OCI-LY7 (cell line): Measurements from ENCODE around the gene SH3RF1. TPM values are rescaled to one million over a fixed set of nuclear protein-coding genes. Genes with fewer than 3 reads are reported as not detected.

Source experiments
- BruUV-seq: library from RNA; stranded (reverse); fragments of 400-500 nt; replicated peaks from 2 replicates; lab custom pipeline; 2021; lab: Mats Ljungman, UMichigan
- CTCF ChIA-PET: fragments of 300-600 bp; sonication (Branson Sonifier 250); formaldehyde crosslinking; loops from one replicate; lab custom pipeline; 2022; ENCODE audit warnings: antibody characterized with exemption; ENCODE audit not compliant: unreplicated experiment; lab: Charles Lee
- POLR2A ChIA-PET: fragments of 300-600 bp; sonication (Branson Sonifier 250); formaldehyde crosslinking; loops from one replicate; lab custom pipeline; 2022; ENCODE audit warnings: antibody characterized with exemption; lab: Charles Lee
- DNase-seq: peaks from one replicate; pipeline ENCODE4 v3.0.0-alpha.2; 2015; ENCODE audit warnings: low spot score
- H2AFZ ChIP-seq: fragments of 200-600 bp; sonication (generic), shearing (Covaris generic); 2 replicates; pipeline ENCODE4 v1.6.1; 2014; ENCODE audit warnings: mild to moderate bottlenecking, antibody characterized with exemption, low read length, moderate library complexity
- H3K27ac ChIP-seq: fragments of 200-600 bp; sonication (generic); 2 replicates; pipeline ENCODE4 v1.5.1; 2014; ENCODE audit warnings: mixed run types, low read depth, mild to moderate bottlenecking, moderate library complexity, low read length, inconsistent platforms; ENCODE audit not compliant: poor library complexity, severe bottlenecking
- H3K36me3 ChIP-seq: fragments of 200-600 bp; sonication (generic); 2 replicates; pipeline ENCODE4 v1.6.1; 2014; ENCODE audit warnings: mild to moderate bottlenecking, antibody characterized with exemption, low read length, moderate library complexity, mixed read lengths; ENCODE audit not compliant: insufficient read depth
- H3K4me1 ChIP-seq: fragments of 200-600 bp; sonication (generic); 2 replicates; pipeline ENCODE4 v1.5.1; 2014; ENCODE audit warnings: mild to moderate bottlenecking, low read length; ENCODE audit not compliant: insufficient read depth, poor library complexity, severe bottlenecking
- H3K4me2 ChIP-seq: fragments of 200-600 bp; sonication (generic); 2 replicates; pipeline ENCODE4 v1.6.1; 2014; ENCODE audit warnings: mild to moderate bottlenecking, low read length
- H3K4me3 ChIP-seq: fragments of 200-600 bp; sonication (generic); 2 replicates; pipeline ENCODE4 v1.5.1; 2014; ENCODE audit warnings: mild to moderate bottlenecking, low read depth, low read length; ENCODE audit not compliant: poor library complexity, severe bottlenecking
- H3K79me2 ChIP-seq: fragments of 200-600 bp; sonication (generic); 2 replicates; pipeline ENCODE4 v1.6.1; 2016; ENCODE audit warnings: low read depth, mild to moderate bottlenecking, low read length, moderate library complexity, mixed read lengths; ENCODE audit not compliant: insufficient read depth
- H3K9me2 ChIP-seq: fragments of 200-600 bp; sonication (generic); 2 replicates; pipeline ENCODE4 v1.6.1; 2016; ENCODE audit warnings: mild to moderate bottlenecking, low read length, mixed read lengths; ENCODE audit not compliant: insufficient read depth
- H3K9me3 ChIP-seq: fragments of 200-600 bp; sonication (generic); 2 replicates; pipeline ENCODE4 v1.6.1; 2014; ENCODE audit warnings: mild to moderate bottlenecking, mixed run types, low read length, mixed read lengths
- H4K20me1 ChIP-seq: fragments of 200-600 bp; sonication (generic); 2 replicates; pipeline ENCODE4 v1.6.1; 2014; ENCODE audit warnings: mild to moderate bottlenecking, antibody characterized with exemption, low read length, moderate library complexity, mixed read lengths; ENCODE audit not compliant: insufficient read depth
- EZH2phosphoT487 ChIP-seq: fragments of 200-600 bp; sonication (generic); IDR thresholded peaks from 2 replicates; pipeline ENCODE4 v1.6.1; 2018; ENCODE audit warnings: low read depth, borderline replicate concordance, mild to moderate bottlenecking, mixed run types, antibody characterized with exemption, low read length, moderate library complexity, mixed read lengths
- intact Hi-C: fragments of 100-400 bp; cut with micrococcal nuclease; formaldehyde crosslinking; loops from one replicate; pipeline ENCODE4 v1.10.0; 2022; ENCODE audit not compliant: unreplicated experiment
- total RNA-seq, 2 experiments: library from RNA; depleted of rRNA in 1 of 2; stranded (reverse); fragments of >200 nt in 1 of 2; shearing (Covaris generic) in 1 of 2; gene quantifications; 2 replicates each; pipeline ENCODE4 v1.2.3, GENCODE V29; 2014 to 2022
- TF ChIP-seq, protein P1 (sequence below): fragments of 200-600 bp; sonication (generic); conservative IDR thresholded peaks from 2 replicates; pipeline ENCODE4 v1.5.1; 2014; ENCODE audit warnings: mild to moderate bottlenecking, antibody characterized with exemption, low read length, moderate library complexity, mixed read lengths

The SH3RF1 gene
- total RNA-seq, 2 experiments from 2014 or later, result not detected

DNA sequence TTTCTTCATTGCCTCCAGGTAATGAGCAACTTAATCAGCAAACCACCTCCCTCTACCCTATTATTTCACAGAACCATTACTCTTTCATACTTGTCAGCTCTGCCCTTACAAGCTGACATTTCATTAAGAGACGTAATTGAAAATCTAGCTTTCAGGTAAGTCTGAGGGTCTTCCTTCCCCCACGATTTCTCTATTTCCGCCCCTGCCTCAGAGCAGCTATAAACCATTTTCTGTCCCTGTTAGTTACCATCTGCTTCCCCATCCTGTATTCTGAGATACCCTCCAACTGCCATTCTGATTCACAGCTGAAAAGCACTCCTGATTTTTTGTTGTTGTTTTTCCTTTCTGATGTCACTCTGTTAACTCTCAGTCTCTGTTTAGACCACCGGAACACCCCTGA lies 37.1 kb downstream of the SH3RF1 start:
- Histone ChIP-seq H3K79me2 (no peaks in the 10 kb centered on the region), H2AFZ (no peak overlapping the region), H3K4me3 (no peak overlapping the region), H3K9me3 (no peaks in the 10 kb centered on the region), H3K9me2 (no peaks in the 10 kb centered on the region), H3K36me3 (no peaks in the 10 kb centered on the region), H3K4me1 (no peaks in the 10 kb centered on the region), H3K4me2 (no peak overlapping the region), H3K27ac (no peak overlapping the region), H4K20me1 (no peaks in the 10 kb centered on the region)
- ChIA-PET POLR2A (interaction anchor here (0.7 kb wide), 1 partner anchor 456 kb away, joined by 3 read pairs; no protein-coding TSS in a partner anchor), CTCF (no interaction called here)
- no TSS peak for BruUV-seq
- intact Hi-C loops, result no loop called here
- no peak for DNase-seq
- no peak for TF ChIP-seq EZH2phosphoT487
- TF ChIP-seq, protein P1, sequence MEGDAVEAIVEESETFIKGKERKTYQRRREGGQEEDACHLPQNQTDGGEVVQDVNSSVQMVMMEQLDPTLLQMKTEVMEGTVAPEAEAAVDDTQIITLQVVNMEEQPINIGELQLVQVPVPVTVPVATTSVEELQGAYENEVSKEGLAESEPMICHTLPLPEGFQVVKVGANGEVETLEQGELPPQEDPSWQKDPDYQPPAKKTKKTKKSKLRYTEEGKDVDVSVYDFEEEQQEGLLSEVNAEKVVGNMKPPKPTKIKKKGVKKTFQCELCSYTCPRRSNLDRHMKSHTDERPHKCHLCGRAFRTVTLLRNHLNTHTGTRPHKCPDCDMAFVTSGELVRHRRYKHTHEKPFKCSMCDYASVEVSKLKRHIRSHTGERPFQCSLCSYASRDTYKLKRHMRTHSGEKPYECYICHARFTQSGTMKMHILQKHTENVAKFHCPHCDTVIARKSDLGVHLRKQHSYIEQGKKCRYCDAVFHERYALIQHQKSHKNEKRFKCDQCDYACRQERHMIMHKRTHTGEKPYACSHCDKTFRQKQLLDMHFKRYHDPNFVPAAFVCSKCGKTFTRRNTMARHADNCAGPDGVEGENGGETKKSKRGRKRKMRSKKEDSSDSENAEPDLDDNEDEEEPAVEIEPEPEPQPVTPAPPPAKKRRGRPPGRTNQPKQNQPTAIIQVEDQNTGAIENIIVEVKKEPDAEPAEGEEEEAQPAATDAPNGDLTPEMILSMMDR, result no peak

DNA sequence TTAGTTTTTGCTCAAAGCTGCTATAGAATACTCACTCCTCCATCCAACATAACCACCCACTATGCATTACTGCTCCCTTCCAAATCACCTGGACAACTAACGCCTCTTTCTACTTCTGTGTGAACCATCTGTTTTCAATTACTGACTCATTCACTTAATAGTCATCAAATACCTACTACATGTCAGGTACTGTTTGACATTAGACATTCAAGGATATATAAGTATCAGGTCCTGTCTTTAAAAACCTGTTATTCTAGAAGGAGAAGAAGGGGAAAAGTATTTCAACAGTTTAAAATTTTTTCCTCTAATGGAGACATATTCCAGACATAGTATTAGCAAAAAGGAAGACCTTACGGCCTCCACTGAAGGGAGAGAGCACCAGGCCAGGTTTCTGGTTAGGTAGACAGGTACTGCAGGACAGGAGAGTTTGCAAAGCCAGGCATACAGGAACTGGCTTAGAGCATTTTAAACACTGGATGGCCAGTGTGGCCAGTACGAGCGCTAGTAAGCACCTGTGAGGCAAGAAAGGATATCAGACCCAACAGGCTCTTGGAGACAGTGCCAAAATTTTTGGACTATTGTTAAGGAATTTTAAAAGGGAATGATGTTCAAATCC lies 39.0 kb downstream of the SH3RF1 start:
- Histone ChIP-seq H3K9me2 (no peaks in the 10 kb centered on the region), H2AFZ (no peak overlapping the region), H3K4me3 (no peak overlapping the region), H3K27ac (no peak overlapping the region), H4K20me1 (no peaks in the 10 kb centered on the region), H3K4me2 (no peak overlapping the region), H3K79me2 (no peaks in the 10 kb centered on the region), H3K9me3 (no peaks in the 10 kb centered on the region), H3K36me3 (no peaks in the 10 kb centered on the region), H3K4me1 (no peaks in the 10 kb centered on the region)
- BruUV-seq, result no TSS peak
- DNase-seq, result no peak
- ChIA-PET CTCF (no interaction called here), POLR2A (no interaction called here)
- intact Hi-C loops, result no loop called here
- no peak for TF ChIP-seq EZH2phosphoT487
- TF ChIP-seq, protein P1, result no peak

DNA sequence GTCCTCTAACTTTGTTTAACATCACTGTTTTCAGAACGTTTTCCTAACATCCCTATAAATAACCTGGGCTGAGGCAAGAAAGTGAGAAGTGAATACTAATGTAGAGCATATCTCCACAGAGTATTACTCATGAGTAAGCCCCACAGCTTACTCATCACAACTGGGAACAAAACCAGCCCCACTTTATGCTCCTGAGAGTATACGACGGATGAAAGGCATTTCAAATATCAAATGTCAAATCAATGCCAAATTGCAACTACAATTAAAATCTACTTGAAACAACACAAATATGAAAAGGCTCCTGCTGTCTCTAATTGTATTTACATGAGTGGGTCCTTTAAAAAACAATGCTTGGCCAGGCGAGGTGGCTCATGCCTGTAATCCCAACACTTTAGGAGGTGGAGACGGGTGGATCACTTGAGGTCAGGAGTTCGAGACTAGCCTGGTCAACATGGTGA lies 41.2 kb downstream of the SH3RF1 start:
- BruUV-seq, result no TSS peak

More for the DNA sequence above, 41.2 kb downstream of the SH3RF1 start:
- DNase-seq, result no peak
- no peaks in the 10 kb centered on the region for H3K9me3 ChIP-seq
- no peak for TF ChIP-seq EZH2phosphoT487
- TF ChIP-seq, protein P1, result no peak
- no peak overlapping the region for H3K4me2 ChIP-seq
- no peak overlapping the region for H3K4me3 ChIP-seq
- H2AFZ ChIP-seq, result no peak overlapping the region
- H3K9me2 ChIP-seq, result no peaks in the 10 kb centered on the region
- H3K4me1 ChIP-seq, result no peaks in the 10 kb centered on the region
- H3K79me2 ChIP-seq, result no peaks in the 10 kb centered on the region
- POLR2A ChIA-PET, result no interaction called here
- H4K20me1 ChIP-seq, result no peaks in the 10 kb centered on the region
- H3K27ac ChIP-seq, result no peak overlapping the region
- intact Hi-C loops, result no loop called here
- CTCF ChIA-PET, result no interaction called here
- no peaks in the 10 kb centered on the region for H3K36me3 ChIP-seq
